Tibial nerve (tissue), 4 donors: ENCODE data around the gene ZKSCAN3.

ENCODE experiments used
- CTCF ChIP-seq, 5 experiments: fragments of 200-600 bp in 3 of 5; fragments of 450-650 bp in 2 of 5; sonication (generic) in 3 of 5; IDR thresholded peaks; one replicate each; pipeline ENCODE4 v1.5.1; 2016 to 2019; ENCODE audit warnings: antibody characterized with exemption in 5 of 5, mild to moderate bottlenecking in 3 of 5, moderate library complexity in 2 of 5
- EP300 ChIP-seq, 2 donors: sonication (generic); formaldehyde crosslinking; IDR thresholded peaks; one replicate each; pipeline ENCODE4 v1.6.1; 2017; ENCODE audit warnings: antibody characterized with exemption in 2 of 2, mild to moderate bottlenecking in 1 of 2
- POLR2A ChIP-seq, 2 donors: fragments of 450-650 bp; IDR thresholded peaks; one replicate each; pipeline ENCODE4 v1.6.1; 2017; ENCODE audit warnings: antibody characterized with exemption in 2 of 2, mild to moderate bottlenecking in 2 of 2, moderate library complexity in 2 of 2

- TF ChIP-seq CTCF (IDR thresholded peaks at IDR 0.05) (no peak), POLR2A (IDR thresholded peaks at IDR 0.05) (no peak), EP300 (IDR thresholded peaks at IDR 0.05) (no peak)
Measured at GRCh38 chr6:28334286-28335039, 15.3 kb upstream of the ZKSCAN3 start.
